RWPE1 (cell line): ENCODE results near the gene TOMM20L.
"Not testable (repeated sequence)": the region's sequence is repeated elsewhere in the genome, so short reads cannot be mapped to it uniquely, and the experiment has no call there.

ENCODE experiments used
- CTCF ChIA-PET: fragments of 350-600 bp; sonication (Branson Sonifier 250); formaldehyde crosslinking; extraction: SDS; loops from one replicate; lab custom pipeline; 2021; lab: Yijun Ruan, JAX
- POLR2A ChIA-PET: fragments of 400-600 bp; formaldehyde crosslinking; extraction: SDS; loops from one replicate; lab custom pipeline; 2020; ENCODE audit warnings: antibody characterized with exemption; ENCODE audit not compliant: low non-redundant PET; lab: Yijun Ruan, JAX
- DNase-seq: peaks from one replicate; pipeline ENCODE4 v3.0.0; 2012; ENCODE audit warnings: low spot score
- H3K27ac ChIP-seq: fragments of 450-650 bp; 2 replicates; pipeline ENCODE4 v1.5.1; 2017
- TF ChIP-seq, protein P1 (sequence below): fragments of 450-650 bp; conservative IDR thresholded peaks from 2 replicates; pipeline ENCODE4 v1.5.1; 2017; ENCODE audit warnings: low read depth, mild to moderate bottlenecking

The TOMM20L gene

DNA sequence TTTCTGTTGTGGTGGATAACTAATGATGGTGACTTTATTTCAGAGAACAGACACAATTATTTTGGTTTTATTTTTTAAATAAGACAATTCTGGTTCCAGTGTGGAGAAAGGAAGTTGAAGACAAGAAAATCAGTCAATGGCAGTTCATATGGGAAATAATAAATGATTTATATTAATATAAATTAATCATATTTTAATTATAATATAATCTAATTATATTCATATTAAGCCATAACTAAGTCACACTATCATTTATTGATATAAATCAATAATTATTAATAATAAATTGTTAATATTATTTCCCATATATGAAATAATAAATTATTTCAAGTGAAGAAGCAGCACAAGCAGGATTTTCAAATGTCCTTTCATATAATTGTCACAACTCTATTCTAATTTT, 2.8 kb downstream of the TOMM20L start:
- H3K27ac ChIP-seq, result no peak overlapping the region
- DNase-seq, result no peak
- CTCF ChIA-PET, result no interaction called here
- POLR2A ChIA-PET, result no interaction called here
- TF ChIP-seq, protein P1, sequence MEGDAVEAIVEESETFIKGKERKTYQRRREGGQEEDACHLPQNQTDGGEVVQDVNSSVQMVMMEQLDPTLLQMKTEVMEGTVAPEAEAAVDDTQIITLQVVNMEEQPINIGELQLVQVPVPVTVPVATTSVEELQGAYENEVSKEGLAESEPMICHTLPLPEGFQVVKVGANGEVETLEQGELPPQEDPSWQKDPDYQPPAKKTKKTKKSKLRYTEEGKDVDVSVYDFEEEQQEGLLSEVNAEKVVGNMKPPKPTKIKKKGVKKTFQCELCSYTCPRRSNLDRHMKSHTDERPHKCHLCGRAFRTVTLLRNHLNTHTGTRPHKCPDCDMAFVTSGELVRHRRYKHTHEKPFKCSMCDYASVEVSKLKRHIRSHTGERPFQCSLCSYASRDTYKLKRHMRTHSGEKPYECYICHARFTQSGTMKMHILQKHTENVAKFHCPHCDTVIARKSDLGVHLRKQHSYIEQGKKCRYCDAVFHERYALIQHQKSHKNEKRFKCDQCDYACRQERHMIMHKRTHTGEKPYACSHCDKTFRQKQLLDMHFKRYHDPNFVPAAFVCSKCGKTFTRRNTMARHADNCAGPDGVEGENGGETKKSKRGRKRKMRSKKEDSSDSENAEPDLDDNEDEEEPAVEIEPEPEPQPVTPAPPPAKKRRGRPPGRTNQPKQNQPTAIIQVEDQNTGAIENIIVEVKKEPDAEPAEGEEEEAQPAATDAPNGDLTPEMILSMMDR, result no peak

DNA sequence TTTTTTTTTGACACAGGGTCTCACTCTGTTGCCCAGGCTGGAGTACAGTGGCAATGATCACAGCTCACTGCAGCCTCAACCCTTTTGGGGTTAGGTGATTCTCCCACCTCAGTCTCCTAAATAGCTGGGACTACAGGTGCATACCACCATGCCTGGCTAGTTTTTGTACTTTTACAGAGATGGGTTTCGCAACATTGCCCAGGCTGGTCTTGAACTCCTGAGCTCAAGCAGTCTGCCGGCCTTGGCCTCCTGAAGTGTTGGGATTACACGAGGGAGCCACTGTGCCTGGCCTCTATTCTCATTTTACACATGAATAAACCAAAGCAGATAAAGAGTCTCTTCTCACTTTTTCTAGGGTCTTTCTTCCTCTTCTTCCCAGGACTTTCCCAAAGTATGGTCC, 3.2 kb downstream of the TOMM20L start:
- DNase-seq, result no peak
- H3K27ac ChIP-seq, result no peak overlapping the region
- ChIA-PET POLR2A (no interaction called here), CTCF (no interaction called here)
- TF ChIP-seq, protein P1, result no peak

DNA sequence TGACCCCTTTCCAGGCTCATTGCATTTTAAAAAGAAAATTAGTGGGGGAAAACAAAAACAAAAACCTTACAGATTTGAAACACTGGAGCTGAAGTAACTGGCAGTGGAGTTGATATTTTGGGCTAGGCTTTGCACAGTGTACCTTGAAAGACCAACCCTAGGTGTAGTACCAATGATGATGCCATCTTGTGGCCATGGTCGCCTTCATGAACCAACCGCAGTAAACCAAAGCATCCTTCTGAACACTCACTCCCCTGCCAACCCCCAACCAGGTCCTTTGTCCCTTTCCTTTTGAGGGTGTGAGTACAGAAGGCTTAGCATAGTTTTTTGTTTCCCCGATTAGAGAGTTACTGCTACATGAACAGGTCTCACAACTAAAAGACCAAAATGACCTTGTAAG, 5.9 kb downstream of the TOMM20L start:
- no peak for DNase-seq

DNA sequence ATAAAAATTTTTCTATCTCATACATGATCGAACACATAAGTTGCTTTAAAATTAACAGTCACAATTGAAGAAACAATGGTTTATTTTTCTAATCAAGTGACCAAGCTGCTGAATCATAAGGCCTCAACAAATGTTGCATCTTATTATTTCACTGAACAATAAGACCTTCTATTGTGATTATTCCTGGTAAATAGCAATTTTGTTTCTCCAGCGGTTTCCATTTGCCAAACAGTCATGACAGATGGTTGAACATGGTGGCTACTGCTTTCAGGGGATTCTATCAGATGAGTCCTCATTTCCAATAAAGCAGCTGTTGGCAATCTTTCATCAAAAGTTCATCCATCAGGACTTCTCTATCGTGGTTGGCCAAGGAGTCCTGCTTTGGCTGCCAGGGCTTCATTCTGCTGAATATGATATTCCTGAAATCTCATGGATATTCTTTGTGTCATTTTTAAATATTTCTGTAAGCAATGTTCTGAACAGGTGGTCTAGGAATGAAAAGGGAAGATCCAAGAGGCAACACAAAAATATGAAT, 13.0 kb downstream of the TOMM20L start:
- ChIA-PET CTCF (interaction anchor here (1.4 kb wide), 1 partner anchor 13 kb away, joined by 4 read pairs; the partner anchor contains the start of gene TOMM20L), POLR2A (interaction anchor here (0.5 kb wide), 1 partner anchor 82 kb away, joined by 3 read pairs; no protein-coding TSS in a partner anchor)
- TF ChIP-seq, protein P1, result no peak
- H3K27ac ChIP-seq, result no peak overlapping the region
- DNase-seq, result no peak

More for the DNA sequence above, 5.9 kb downstream of the TOMM20L start:
- H3K27ac ChIP-seq, result no peak overlapping the region
- POLR2A ChIA-PET, result no interaction called here
- TF ChIP-seq, protein P1, result no peak
- CTCF ChIA-PET, result no interaction called here

DNA sequence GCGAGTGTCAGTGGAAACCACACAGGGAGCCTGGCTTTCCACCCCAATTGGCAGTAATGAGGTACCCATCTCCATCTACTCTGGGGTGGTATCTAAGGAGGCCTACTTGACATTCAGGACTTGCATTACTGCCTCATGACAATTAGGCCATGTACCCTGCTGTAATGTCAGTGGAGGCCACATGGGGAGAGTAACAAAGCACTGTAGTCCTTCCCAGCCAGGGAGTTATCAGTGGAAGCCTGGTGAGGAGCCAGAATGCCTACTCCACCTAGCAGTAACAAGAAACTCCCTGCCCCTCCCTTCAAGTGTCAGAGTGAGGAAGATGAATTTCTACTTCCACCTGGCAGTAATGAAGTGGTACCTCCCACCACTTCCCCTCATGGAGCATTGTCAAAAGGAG, 19.1 kb downstream of the TOMM20L start:
- no peak for DNase-seq
- no peak overlapping the region for H3K27ac ChIP-seq
- TF ChIP-seq, protein P1, result no peak
- ChIA-PET POLR2A (no interaction called here), CTCF (no interaction called here)

DNA sequence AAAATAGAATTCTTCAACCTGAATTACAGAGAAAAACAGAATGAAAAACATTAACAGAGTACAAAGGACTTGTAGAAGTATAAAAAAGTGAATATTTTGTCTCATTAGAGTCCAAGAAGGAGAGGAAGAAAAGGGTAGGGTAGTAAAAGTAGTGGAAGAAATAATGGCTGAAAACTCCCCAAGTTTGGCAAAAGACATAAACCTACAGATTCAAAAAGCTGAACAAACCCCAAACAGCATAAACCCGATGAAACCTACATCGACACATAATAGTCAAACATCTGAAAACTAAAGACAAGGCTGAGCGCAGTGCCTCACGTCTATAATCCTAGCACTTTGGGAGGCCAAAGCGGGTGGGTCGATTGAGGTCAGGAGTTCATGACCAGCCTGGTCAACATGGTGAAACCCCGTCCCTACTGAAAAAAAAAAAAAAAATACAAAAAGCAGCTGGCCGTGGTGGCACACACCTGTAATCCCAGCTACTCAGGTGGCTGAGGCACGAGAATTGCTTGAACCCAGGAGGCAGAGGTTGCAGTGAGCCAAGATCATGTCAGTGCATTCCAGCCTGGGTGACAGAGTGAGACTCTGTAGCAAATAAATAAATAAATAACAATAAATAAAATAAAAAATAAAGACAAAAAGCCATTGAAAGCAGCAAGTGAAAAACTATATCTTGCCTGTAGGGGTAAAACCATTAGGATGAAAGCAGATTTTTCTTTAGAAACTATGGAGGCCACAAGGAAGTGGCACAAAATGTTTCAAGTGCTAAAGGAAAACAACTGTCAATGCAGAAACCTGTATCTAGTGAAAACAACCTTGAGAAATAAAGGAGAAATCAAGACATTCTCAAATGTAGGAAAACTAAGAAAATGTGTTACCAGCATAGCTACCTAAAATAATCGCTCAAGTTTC, 20.2 kb downstream of the TOMM20L start:
- ChIA-PET CTCF (interaction anchor here (0.6 kb wide), 1 partner anchor 106 kb away, joined by 5 read pairs; no protein-coding TSS in a partner anchor), POLR2A (no interaction called here)
- H3K27ac ChIP-seq, result no peak overlapping the region
- DNase-seq, result no peak
- TF ChIP-seq, protein P1, result no peak

DNA sequence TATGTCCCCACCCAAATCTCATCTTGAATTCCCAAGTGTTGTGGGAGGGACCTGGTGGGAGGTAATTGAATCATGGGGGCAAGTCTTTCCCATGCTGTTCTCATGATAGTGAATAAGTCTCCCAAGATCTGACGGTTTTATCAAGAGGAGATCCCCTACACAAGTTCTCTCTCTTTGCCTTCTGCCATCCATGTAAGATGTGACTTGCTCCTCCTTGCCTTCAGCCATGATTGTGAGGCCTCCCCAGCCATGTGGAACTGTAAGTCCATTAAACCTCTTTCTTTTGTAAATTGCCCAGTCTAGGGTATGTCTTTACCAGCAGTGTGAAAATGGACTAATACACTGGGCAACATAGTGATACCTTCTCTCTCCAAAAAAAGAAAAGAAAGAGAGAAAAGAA, 21.2 kb downstream of the TOMM20L start:
- H3K27ac ChIP-seq, POLR2A ChIA-PET, CTCF ChIA-PET, DNase-seq: not testable (repeated sequence)
